A673 (cell line): ENCODE results near the gene FBN1. TPM values are rescaled to one million over a fixed set of nuclear protein-coding genes. Genes with fewer than 3 reads are reported as not detected.

Experiments
- BruUV-seq: library from RNA; stranded (reverse); fragments of 400-500 nt; replicated peaks from 2 replicates; lab custom pipeline; 2021; lab: Mats Ljungman, UMichigan
- CTCF ChIA-PET: fragments of 300-600 bp; sonication (Branson Sonifier 250); formaldehyde crosslinking; loops from one replicate; lab custom pipeline; 2022; ENCODE audit warnings: antibody characterized with exemption; lab: Charles Lee
- POLR2A ChIA-PET: fragments of 300-600 bp; sonication (Branson Sonifier 250); formaldehyde crosslinking; loops from one replicate; lab custom pipeline; 2022; ENCODE audit warnings: antibody characterized with exemption; ENCODE audit not compliant: low non-redundant PET; lab: Charles Lee
- DNase-seq: peaks from one replicate; pipeline ENCODE4 v3.0.0-alpha.2; 2015; ENCODE audit warnings: low spot score
- H3K27ac ChIP-seq: fragments of 200-600 bp; sonication (generic); 2 replicates; pipeline ENCODE4 v1.5.1; 2016; ENCODE audit warnings: mixed run types, low read depth, mild to moderate bottlenecking, mixed read lengths, antibody characterized with exemption, low read length; ENCODE audit not compliant: poor library complexity, severe bottlenecking
- H3K27me3 ChIP-seq: fragments of 200-600 bp; sonication (generic); replicated peaks from 2 replicates; pipeline ENCODE4 v1.6.1; 2017; ENCODE audit warnings: mixed run types, low read depth, mild to moderate bottlenecking, mixed read lengths, antibody characterized with exemption, low read length; ENCODE audit not compliant: insufficient read depth, poor library complexity
- H3K36me3 ChIP-seq: fragments of 200-600 bp; sonication (generic); 2 replicates; pipeline ENCODE4 v1.6.1; 2016; ENCODE audit warnings: mixed run types, mild to moderate bottlenecking, mixed read lengths, antibody characterized with exemption, low read length; ENCODE audit not compliant: insufficient read depth, poor library complexity, severe bottlenecking
- H3K4me1 ChIP-seq: fragments of 200-600 bp; sonication (generic); 2 replicates; pipeline ENCODE4 v1.6.1; 2017; ENCODE audit warnings: mixed run types, mild to moderate bottlenecking, mixed read lengths, antibody characterized with exemption, low read length; ENCODE audit not compliant: insufficient read depth, poor library complexity, severe bottlenecking
- H3K4me3 ChIP-seq: fragments of 200-600 bp; sonication (generic); 2 replicates; pipeline ENCODE4 v1.5.1; 2016; ENCODE audit warnings: low read depth, mixed run types, mild to moderate bottlenecking, mixed read lengths, low read length; ENCODE audit not compliant: poor library complexity, severe bottlenecking
- H3K9me3 ChIP-seq: fragments of 200-600 bp; sonication (generic); 2 replicates; pipeline ENCODE4 v1.6.1; 2016; ENCODE audit warnings: mixed run types, low read depth, mild to moderate bottlenecking, mixed read lengths, antibody characterized with exemption, low read length; ENCODE audit not compliant: poor library complexity, severe bottlenecking
- CTCF ChIP-seq: fragments of 300-800, 200-600 bp; sonication (generic); conservative IDR thresholded peaks from 2 replicates; pipeline ENCODE4 v1.5.1; 2017; ENCODE audit warnings: low read depth, mild to moderate bottlenecking, antibody characterized with exemption, low read length, moderate library complexity, mixed read lengths
- EZH2 ChIP-seq: fragments of 200-600 bp; sonication (generic); IDR thresholded peaks from 2 replicates; pipeline ENCODE4 v1.6.1; 2017; ENCODE audit warnings: borderline replicate concordance, low read depth, mild to moderate bottlenecking, mixed read lengths, antibody characterized with exemption, low read length; ENCODE audit not compliant: poor library complexity, severe bottlenecking
- intact Hi-C: fragments of 100-400 bp; cut with micrococcal nuclease; formaldehyde crosslinking; loops from one replicate; pipeline ENCODE4 v1.10.0; 2022; ENCODE audit not compliant: unreplicated experiment
- total RNA-seq: library from RNA; stranded (reverse); gene quantifications from 2 replicates; pipeline ENCODE4 v1.2.3, GENCODE V29; 2021

Gene FBN1
- total RNA-seq, 1 experiment from 2014 or later: 25.4 TPM

GRCh38 chr15:48603922-48604321 lies 41.6 kb downstream of the FBN1 start:
- POLR2A ChIA-PET: no interaction called here
- H3K9me3 ChIP-seq: no peaks in the 10 kb centered on the region
- TF ChIP-seq EZH2 (no peak), CTCF (no peak)
- H3K36me3 ChIP-seq: no peaks in the 10 kb centered on the region
- H3K27ac ChIP-seq: no peak overlapping the region
- no peaks in the 10 kb centered on the region for H3K27me3 ChIP-seq
- BruUV-seq: no TSS peak
- no peak for DNase-seq
- intact Hi-C loops: no loop called here
- no peak overlapping the region for H3K4me3 ChIP-seq
- CTCF ChIA-PET: no interaction called here
- peaks cover 28% of the 10 kb centered on the region for H3K4me1 ChIP-seq

DNA sequence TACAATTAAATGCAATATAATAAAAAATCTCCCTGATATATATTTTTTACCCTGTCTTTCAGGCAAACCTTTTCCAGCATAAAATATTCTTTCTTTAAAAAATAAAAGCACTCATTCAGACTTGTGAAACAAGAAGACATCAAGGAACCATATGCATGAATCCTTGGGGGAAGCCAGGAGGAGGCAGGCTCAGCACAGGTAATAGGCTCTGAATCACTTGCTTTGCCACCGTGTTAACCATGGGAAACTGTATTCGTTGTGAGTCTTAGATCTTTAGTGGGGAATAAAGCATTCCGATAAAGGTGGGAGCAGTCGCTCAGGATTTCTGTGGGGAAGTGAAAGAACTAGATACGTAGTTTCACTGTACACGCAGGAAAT lies 42.4 kb downstream of the FBN1 start:
- DNase-seq: no peak
- no peaks in the 10 kb centered on the region for H3K36me3 ChIP-seq
- ChIA-PET CTCF (no interaction called here), POLR2A (interaction anchor here (0.8 kb wide), 1 partner anchor 345 kb away, joined by 5 read pairs; no protein-coding TSS in a partner anchor)
- BruUV-seq: TSS peak; percentile 94
- intact Hi-C loops: no loop called here
- no peak for TF ChIP-seq EZH2
- no peak for TF ChIP-seq CTCF
- no peaks in the 10 kb centered on the region for H3K9me3 ChIP-seq
- H3K27ac ChIP-seq: peak overlapping the region; percentile 76
- H3K27me3 ChIP-seq: no peaks in the 10 kb centered on the region
- no peak overlapping the region for H3K4me3 ChIP-seq
- peaks cover 28% of the 10 kb centered on the region for H3K4me1 ChIP-seq

- Histone ChIP-seq H3K36me3 (no peaks in the 10 kb centered on the region), H3K4me1 (peaks cover 31% of the 10 kb centered on the region), H3K4me3 (no peak overlapping the region), H3K27ac (peak overlapping the region; percentile 76), H3K27me3 (no peaks in the 10 kb centered on the region), H3K9me3 (no peaks in the 10 kb centered on the region)
- BruUV-seq: TSS peak; percentile 87
- intact Hi-C loops: no loop called here
- ChIA-PET POLR2A (interaction anchor here (0.8 kb wide), 1 partner anchor 345 kb away, joined by 5 read pairs; no protein-coding TSS in a partner anchor), CTCF (no interaction called here)
- peak; percentile 87 for DNase-seq
- TF ChIP-seq EZH2 (no peak), CTCF (no peak)
Observed at GRCh38 chr15:48602358-48603122, 43.0 kb downstream of the FBN1 start.
